LNCAP (cell line): ENCODE results near the gene OTOL1.
A peak's percentile ranks its signal among the peaks of the same experiment; 100 is the strongest.

Experiments
- TF ChIP-seq, protein P1 (sequence below): fragments of 450-650 bp; IDR thresholded peaks from 2 replicates; pipeline ENCODE4 v1.5.1; 2017; ENCODE audit warnings: mild to moderate bottlenecking

Gene OTOL1

GRCh38 chr3:161503271-161503670 lies 6.7 kb downstream of the OTOL1 start:
- TF ChIP-seq, protein P1, sequence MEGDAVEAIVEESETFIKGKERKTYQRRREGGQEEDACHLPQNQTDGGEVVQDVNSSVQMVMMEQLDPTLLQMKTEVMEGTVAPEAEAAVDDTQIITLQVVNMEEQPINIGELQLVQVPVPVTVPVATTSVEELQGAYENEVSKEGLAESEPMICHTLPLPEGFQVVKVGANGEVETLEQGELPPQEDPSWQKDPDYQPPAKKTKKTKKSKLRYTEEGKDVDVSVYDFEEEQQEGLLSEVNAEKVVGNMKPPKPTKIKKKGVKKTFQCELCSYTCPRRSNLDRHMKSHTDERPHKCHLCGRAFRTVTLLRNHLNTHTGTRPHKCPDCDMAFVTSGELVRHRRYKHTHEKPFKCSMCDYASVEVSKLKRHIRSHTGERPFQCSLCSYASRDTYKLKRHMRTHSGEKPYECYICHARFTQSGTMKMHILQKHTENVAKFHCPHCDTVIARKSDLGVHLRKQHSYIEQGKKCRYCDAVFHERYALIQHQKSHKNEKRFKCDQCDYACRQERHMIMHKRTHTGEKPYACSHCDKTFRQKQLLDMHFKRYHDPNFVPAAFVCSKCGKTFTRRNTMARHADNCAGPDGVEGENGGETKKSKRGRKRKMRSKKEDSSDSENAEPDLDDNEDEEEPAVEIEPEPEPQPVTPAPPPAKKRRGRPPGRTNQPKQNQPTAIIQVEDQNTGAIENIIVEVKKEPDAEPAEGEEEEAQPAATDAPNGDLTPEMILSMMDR = no peak

- TF ChIP-seq, protein P1 = peak; percentile 57
These were observed 12.4 kb downstream of the OTOL1 start for GRCh38 chr3:161508852-161509477.

- TF ChIP-seq, protein P1 = no peak
These were observed 14.1 kb downstream of the OTOL1 start for GRCh38 chr3:161510510-161511260.

- TF ChIP-seq, protein P1 = no peak
These were observed 27.3 kb downstream of the OTOL1 start for GRCh38 chr3:161523916-161524315.

GRCh38 chr3:161531930-161532329 lies 35.3 kb downstream of the OTOL1 start:
- TF ChIP-seq, protein P1 = no peak

DNA sequence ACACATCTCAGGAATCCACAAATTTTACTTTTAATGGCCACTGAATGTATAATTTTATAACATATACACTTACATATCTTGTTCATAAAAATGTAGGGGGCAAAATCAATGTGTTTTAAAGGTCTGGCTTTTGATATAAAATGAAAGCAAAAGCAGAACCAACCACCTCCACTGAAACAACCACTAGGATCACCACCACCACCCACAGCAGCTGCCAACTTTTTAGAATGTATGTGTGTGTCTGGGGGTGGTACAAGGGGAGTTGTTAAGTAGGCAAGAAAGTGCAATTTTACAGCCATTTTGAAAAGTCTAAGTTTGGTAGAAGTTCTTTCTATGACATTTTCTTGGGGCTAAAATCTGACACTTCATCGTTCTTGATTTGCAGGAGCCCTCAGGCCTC lies 44.0 kb downstream of the OTOL1 start:
- TF ChIP-seq, protein P1 = no peak

GRCh38 chr3:161545824-161546223 lies 49.2 kb downstream of the OTOL1 start:
- TF ChIP-seq, protein P1 = no peak
